ENCODE measurements around the gene NET1.
A peak's percentile ranks its signal among the peaks of the same experiment; 100 is the strongest.
"Not testable (repeated sequence)": the region's sequence is repeated elsewhere in the genome, so short reads cannot be mapped to it uniquely, and the experiment has no call there.

NET1 gene

DNA sequence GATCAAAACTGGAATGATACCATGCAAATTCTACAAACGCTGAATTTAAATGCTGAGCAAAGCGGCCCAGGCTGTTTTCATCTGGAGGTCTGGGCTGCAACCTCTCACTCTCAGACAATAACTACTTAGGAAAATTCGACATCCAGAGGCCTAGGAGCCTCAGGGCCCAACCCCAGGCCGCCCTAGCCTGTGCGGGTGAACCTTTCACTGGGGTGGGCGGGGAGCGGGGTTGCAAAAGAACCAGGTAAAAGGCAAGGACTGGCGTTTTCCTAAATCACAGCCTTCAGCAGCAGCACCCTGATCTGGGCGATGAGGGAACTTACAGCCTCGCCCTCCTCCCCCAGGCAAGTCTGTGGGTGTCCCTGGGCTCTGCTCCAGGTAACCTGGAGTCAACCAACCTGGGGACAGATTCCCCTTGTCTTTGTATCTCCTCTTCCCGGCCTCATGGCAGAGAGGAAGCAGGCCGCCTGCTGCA is 53.7 kb downstream of the NET1 start:
- Histone ChIP-seq H3K27me3 (ENCODE audit: control insufficient read depth, insufficient read depth, low read length) (no peaks in the 10 kb centered on the region), H3K4me1 (ENCODE audit: control insufficient read depth, insufficient read depth, low read length) (peaks cover 21% of the 10 kb centered on the region), H3K4me3 (ENCODE audit: low read depth, low read length) (no peak overlapping the region), H3K36me3 (ENCODE audit: control insufficient read depth, insufficient read depth, low read length) (peaks cover under 1% of the 10 kb centered on the region; the same call in 1 of the 2 replicates), H3K27ac (ENCODE audit: low read depth, low read length) (peak overlapping the region; percentile 86), H3K9me3 (ENCODE audit: control insufficient read depth, insufficient read depth, low read length) (peaks cover 8% of the 10 kb centered on the region), H3K9ac (ENCODE audit: low read depth, low read length) (peak overlapping the region; percentile 81)

DNA sequence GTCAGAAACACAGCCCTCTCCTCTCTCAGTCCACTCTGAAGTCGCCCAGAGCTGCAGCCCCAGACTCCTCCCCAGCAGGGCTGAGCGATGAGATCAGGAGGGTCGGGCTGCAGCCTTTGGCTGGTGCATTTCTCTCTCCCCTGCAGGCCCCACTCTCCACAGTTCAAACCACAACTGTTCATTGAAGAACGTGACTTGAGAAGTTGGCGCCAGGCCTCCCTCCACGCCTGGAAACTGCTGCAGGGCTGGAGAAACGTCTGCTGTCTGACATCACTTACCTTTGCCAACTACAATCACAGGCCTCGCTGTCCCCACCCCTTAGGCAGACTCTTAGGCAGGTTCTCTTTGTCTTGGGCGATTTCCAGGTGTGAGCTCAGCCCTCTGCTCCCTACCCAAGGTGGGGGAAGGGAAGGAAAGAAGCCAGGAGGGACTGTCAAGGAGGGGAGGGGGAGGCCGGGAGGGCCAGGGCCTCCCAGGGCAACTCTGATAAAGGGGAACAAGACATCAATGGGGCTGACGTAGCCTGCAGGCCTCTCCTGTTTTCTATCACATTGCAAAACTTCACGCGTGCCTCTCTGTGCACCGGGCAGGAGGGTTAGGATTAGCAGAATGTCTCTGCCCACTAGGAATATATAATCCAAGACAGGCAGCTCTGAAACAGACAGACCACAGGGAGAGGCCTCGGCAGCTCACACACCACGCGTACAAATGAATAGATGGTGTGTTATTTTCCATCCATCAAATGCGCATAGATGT is 54.3 kb downstream of the NET1 start:
- Histone ChIP-seq H3K9me3 (ENCODE audit: control insufficient read depth, insufficient read depth, low read length) (peaks cover 8% of the 10 kb centered on the region), H3K27me3 (ENCODE audit: control insufficient read depth, insufficient read depth, low read length) (no peaks in the 10 kb centered on the region), H3K27ac (ENCODE audit: low read depth, low read length) (peak overlapping the region; percentile 86), H3K4me3 (ENCODE audit: low read depth, low read length) (no peak overlapping the region), H3K36me3 (ENCODE audit: control insufficient read depth, insufficient read depth, low read length) (no peaks in the 10 kb centered on the region), H3K9ac (ENCODE audit: low read depth, low read length) (peak overlapping the region; percentile 81), H3K4me1 (ENCODE audit: control insufficient read depth, insufficient read depth, low read length) (peaks cover 21% of the 10 kb centered on the region)

DNA sequence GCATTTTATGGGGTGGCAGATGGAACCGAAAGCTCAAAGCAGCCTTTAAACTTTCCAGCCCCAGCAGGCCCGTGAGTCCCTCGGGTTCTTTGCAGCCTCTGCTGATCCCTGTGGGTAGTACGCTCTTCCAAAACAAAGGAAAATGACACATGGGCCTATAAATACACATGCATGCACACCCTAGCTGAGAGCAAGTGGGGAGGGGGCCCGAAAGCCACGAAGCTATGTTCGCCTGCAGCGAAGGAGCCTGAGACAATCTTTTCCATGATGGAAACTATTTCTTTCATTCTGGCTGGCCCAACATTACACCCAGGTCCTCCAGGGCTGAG is 54.8 kb downstream of the NET1 start:
- peaks cover 21% of the 10 kb centered on the region for H3K4me1 ChIP-seq (ENCODE audit: control insufficient read depth, insufficient read depth, low read length)
- peak overlapping the region; percentile 86 for H3K27ac ChIP-seq (ENCODE audit: low read depth, low read length)

DNA sequence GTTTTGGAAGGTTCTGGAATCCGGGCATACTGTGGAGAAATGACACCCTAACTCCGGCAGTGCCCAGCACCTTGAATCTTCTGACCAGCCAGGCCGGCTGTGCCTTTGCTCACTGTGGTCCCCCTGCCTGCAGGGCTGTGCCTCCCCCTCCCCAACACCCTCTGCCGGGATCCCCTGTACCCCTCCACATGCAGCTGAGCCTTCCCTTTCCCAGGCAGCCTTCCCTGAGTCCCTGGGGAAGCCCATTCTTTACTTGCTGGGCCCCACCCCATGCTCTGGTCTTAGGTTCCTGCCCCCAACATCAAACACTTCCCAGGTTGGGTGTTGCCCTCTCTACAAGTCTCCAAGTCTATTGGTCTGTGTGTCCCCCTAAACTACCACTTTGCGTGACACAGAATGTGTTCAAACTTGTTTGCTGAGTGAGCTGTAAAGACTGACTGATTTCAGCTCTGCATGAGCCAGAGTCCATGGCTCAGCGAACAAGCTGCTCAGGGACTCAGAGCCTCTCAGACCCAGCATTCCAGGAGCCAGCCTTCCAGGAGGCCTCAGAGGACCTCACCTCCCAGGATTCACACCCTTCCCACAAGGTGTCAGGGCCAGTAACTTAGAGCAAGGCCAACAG is 55.4 kb downstream of the NET1 start:
- Histone ChIP-seq H3K27me3 (ENCODE audit: control insufficient read depth, insufficient read depth, low read length) (no peaks in the 10 kb centered on the region), H3K9ac (ENCODE audit: low read depth, low read length) (no peak overlapping the region), H3K27ac (ENCODE audit: low read depth, low read length) (no peak overlapping the region), H3K36me3 (ENCODE audit: control insufficient read depth, insufficient read depth, low read length) (no peaks in the 10 kb centered on the region), H3K4me1 (ENCODE audit: control insufficient read depth, insufficient read depth, low read length) (peaks cover 21% of the 10 kb centered on the region), H3K4me3 (ENCODE audit: low read depth, low read length) (no peak overlapping the region), H3K9me3 (ENCODE audit: control insufficient read depth, insufficient read depth, low read length) (peaks cover 8% of the 10 kb centered on the region)

More for the DNA sequence above, 54.8 kb downstream of the NET1 start:
- H3K4me3 ChIP-seq (ENCODE audit: low read depth, low read length), result no peak overlapping the region
- H3K36me3 ChIP-seq (ENCODE audit: control insufficient read depth, insufficient read depth, low read length), result no peaks in the 10 kb centered on the region
- no peaks in the 10 kb centered on the region for H3K27me3 ChIP-seq (ENCODE audit: control insufficient read depth, insufficient read depth, low read length)
- H3K9ac ChIP-seq (ENCODE audit: low read depth, low read length), result no peak overlapping the region
- peaks cover 8% of the 10 kb centered on the region for H3K9me3 ChIP-seq (ENCODE audit: control insufficient read depth, insufficient read depth, low read length)

DNA sequence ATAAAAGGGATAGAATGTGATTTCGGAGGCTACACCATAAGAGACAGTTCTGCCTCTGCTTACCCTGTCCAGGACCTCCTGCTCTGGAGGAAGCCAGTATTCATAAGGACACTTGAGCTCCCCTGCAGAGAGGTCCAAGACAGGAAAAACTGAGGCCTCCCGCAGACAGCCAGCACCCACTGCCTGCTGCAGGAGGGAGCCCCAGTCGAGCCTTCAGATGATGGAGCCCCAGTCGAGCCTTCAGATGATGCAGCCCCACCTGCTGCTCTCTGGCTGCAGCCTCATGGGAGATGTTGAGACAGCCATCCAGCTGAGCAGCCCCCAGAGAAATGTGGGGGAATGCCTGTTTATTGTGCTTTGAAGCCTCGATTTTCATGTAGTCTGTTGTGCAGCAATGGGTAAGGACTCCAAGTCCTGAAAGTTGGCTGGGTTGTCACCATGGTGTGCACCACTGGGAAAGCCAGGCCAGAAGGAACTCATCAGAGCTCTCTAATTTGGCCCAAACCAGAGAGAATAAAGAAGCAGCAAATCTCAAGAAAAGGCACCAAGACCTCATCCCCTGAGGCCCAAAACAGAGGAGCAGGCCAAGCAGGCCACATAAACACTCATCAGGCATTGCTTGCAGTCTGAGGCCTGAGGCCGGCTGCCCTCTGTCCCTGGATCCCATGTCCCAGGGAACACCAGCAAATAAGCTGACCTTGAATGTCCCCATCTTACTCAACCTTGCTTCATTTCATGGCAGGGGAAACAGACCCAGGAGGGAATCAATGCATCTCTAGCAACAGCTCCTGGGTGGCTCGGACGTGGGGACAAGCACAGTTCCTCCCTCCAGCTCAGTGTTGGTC is 56.1 kb downstream of the NET1 start:
- Histone ChIP-seq H3K9me3 (ENCODE audit: control insufficient read depth, insufficient read depth, low read length) (peaks cover 8% of the 10 kb centered on the region), H3K27ac (ENCODE audit: low read depth, low read length) (no peak overlapping the region), H3K9ac (ENCODE audit: low read depth, low read length) (no peak overlapping the region), H3K4me1 (ENCODE audit: control insufficient read depth, insufficient read depth, low read length) (peaks cover 21% of the 10 kb centered on the region), H3K4me3 (ENCODE audit: low read depth, low read length) (no peak overlapping the region), H3K27me3 (ENCODE audit: control insufficient read depth, insufficient read depth, low read length) (no peaks in the 10 kb centered on the region), H3K36me3 (ENCODE audit: control insufficient read depth, insufficient read depth, low read length) (no peaks in the 10 kb centered on the region)

DNA sequence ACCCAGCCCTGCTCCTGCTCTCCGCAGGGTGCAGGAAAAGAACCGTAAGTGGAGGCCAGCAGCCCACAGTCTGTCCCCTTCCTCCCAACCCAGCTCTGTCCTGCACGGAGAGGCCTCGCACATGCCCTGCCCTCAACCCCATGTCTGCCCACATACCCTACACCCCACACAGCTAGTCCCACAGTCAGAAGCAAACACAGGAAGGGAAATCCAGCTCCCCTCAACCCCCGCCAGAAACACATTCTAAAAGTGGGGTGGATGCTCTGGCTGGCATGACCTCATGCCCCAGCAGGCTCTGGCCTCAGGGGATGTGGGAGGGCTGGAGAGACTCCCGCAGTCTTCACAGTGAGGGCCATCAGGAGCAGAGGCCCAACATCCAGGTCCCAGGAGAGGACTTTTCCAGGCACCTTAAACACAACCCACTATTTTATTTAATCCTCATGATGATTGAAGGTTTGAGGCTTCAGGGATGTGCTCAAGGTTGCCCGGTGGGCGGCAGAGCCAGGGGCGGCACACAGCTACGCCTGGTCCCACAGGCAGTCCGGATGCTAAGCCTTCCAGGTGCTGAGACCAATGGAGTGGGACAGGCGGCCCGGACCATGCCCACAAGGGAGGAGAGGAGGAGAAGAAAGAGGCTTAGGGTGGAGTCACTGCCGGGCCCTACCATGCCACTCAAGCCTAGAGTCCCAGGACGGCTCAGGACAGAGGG is 57.1 kb downstream of the NET1 start:
- Histone ChIP-seq H3K27me3 (ENCODE audit: control insufficient read depth, insufficient read depth, low read length) (no peaks in the 10 kb centered on the region), H3K27ac (ENCODE audit: low read depth, low read length) (peak overlapping the region; percentile 11), H3K4me3 (ENCODE audit: low read depth, low read length) (no peak overlapping the region), H3K36me3 (ENCODE audit: control insufficient read depth, insufficient read depth, low read length) (no peaks in the 10 kb centered on the region), H3K4me1 (ENCODE audit: control insufficient read depth, insufficient read depth, low read length) (peaks cover 21% of the 10 kb centered on the region), H3K9ac (ENCODE audit: low read depth, low read length) (no peak overlapping the region), H3K9me3 (ENCODE audit: control insufficient read depth, insufficient read depth, low read length) (peaks cover 8% of the 10 kb centered on the region)

DNA sequence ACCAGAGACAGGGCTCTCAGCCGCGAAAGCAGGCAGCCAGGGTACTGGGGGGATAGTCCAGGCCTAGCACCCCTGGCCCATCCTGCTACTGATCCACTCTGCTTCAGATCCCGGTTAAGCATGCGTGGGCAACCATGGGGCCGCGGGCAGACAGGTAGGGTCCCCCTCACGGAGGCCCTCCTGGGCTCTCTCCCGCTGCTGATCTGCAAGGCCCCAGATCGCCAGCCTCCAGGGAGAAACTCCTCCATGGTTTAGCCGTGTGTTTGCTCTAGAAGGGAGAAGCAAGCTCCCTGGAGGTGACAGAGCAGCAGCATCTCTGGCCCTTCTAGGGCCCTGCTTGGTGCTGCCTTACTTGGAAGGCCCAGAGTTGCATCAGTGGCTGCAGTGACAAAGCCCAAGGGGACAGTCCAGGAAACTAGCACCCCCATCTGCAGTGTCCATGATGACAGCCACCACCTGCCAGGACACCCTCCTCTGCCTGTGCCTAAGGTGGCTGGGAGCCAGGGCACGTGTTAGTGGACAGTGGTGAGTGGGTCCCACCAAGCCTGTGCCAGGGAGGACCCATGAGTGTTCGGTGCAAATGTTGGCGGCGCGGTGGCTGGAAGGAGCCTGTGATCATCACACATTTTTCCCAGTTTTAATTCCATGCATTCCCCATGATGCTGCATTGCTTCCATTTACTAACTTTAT is 57.9 kb downstream of the NET1 start:
- H3K4me1 ChIP-seq (ENCODE audit: control insufficient read depth, insufficient read depth, low read length), result peaks cover 21% of the 10 kb centered on the region
- H3K9ac ChIP-seq (ENCODE audit: low read depth, low read length), result no peak overlapping the region
- H3K9me3 ChIP-seq (ENCODE audit: control insufficient read depth, insufficient read depth, low read length), result peaks cover 8% of the 10 kb centered on the region
- no peak overlapping the region for H3K27ac ChIP-seq (ENCODE audit: low read depth, low read length)
- no peaks in the 10 kb centered on the region for H3K36me3 ChIP-seq (ENCODE audit: control insufficient read depth, insufficient read depth, low read length)
- no peak overlapping the region for H3K4me3 ChIP-seq (ENCODE audit: low read depth, low read length)
- H3K27me3 ChIP-seq (ENCODE audit: control insufficient read depth, insufficient read depth, low read length), result no peaks in the 10 kb centered on the region

DNA sequence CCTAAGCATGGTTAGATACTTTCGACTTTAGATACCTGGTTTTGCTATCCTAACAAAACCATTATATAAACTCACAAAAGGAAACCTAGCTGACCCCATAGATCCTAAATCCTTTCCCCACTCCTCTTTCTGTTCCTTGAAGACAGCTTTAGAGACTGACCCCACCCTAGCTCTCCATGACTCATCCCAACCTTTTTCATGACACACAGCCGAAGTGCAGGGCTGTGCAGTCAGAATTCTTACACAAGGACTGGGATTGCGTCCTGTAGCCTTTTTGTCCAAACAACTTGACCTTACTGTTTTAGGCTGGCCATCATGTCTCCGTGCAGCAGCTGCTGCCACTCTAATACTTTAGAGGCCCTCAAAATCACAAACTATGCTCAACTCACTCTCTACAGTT is 62.3 kb downstream of the NET1 start:
- not testable (repeated sequence) for H3K27me3 ChIP-seq (ENCODE audit: control insufficient read depth, insufficient read depth, low read length); H3K9ac ChIP-seq (ENCODE audit: low read depth, low read length); H3K36me3 ChIP-seq (ENCODE audit: control insufficient read depth, insufficient read depth, low read length); H3K27ac ChIP-seq (ENCODE audit: low read depth, low read length); H3K4me3 ChIP-seq (ENCODE audit: low read depth, low read length); H3K9me3 ChIP-seq (ENCODE audit: control insufficient read depth, insufficient read depth, low read length)
- H3K4me1 ChIP-seq (ENCODE audit: control insufficient read depth, insufficient read depth, low read length), result peaks cover 15% of the 10 kb centered on the region

DNA sequence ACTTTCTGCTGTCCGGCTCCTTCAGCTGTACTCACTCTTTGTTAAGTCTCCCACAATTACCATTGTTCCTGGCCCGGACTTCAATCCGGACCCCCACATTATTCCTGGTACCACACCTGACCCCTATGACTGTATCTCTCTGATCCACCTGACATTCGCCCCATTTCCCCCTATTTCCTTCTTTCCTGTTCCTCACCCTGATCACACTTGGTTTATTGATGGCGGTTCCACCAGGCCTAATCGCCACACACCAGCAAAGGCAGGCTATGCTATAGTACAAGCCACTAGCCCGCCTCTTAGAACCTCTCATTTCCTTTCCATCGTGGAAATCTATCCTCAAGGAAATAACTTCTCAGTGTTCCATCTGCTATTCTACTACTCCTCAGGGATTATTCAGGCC is 62.7 kb downstream of the NET1 start:
- not testable (repeated sequence) for H3K27me3 ChIP-seq (ENCODE audit: control insufficient read depth, insufficient read depth, low read length); H3K27ac ChIP-seq (ENCODE audit: low read depth, low read length); H3K9me3 ChIP-seq (ENCODE audit: control insufficient read depth, insufficient read depth, low read length); H3K4me3 ChIP-seq (ENCODE audit: low read depth, low read length); H3K36me3 ChIP-seq (ENCODE audit: control insufficient read depth, insufficient read depth, low read length); H3K9ac ChIP-seq (ENCODE audit: low read depth, low read length)
- H3K4me1 ChIP-seq (ENCODE audit: control insufficient read depth, insufficient read depth, low read length), result peaks cover 15% of the 10 kb centered on the region

All from HUES48 (cell line).